ENCODE data around the gene ADAMTSL1. TPM values are rescaled to one million over a fixed set of nuclear protein-coding genes. Genes with fewer than 3 reads are reported as not detected.

Gene ADAMTSL1
- total RNA-seq, 6 donors from 2014 or later = 0.44 to 6.4 (median 2.3) TPM; not detected in 1

DNA sequence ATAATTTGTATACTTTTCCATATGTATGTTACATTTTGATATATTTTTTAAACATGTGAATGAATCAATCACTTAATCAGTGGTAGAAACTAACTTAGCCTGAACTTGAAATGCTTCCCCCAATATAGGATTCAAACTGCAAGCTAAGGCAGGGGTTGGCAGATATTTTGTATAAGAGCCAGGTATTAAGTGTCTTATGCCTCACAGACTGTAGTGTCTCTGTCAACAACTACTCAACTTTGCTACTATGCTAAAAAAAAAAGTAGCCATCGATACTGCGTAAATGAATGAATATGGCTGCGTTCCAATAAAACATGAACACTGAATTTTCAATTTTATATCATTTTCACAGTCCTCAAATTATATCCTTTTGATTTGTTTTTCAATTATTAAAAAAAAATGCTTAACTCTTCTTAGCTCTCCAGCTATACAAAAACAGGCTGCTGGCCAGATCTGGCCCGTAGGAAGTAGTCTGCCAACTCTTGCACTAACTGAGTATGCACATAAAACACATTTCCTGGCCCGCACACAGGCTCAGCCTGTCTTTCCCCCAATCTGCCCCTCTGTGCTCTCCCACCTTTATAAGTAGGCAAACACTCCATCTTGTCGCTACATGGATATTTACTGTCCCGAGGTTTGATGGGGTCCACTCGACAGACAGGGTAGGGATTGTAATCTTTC lies 467.2 kb downstream of the ADAMTSL1 start:
- DNase-seq (no peak), ATAC-seq (ENCODE audit: low FRiP score in 2 of 2) (no peak)
- Histone ChIP-seq H3K4me3 (no peak overlapping the region), H3K4me1 (no peaks in the 10 kb centered on the region), H3K36me3 (no peaks in the 10 kb centered on the region), H3K27me3 (no peaks in the 10 kb centered on the region), H3K27ac (no peak overlapping the region), H3K9me3 (no peaks in the 10 kb centered on the region)
- 67 to 76% methylated on average over 8 of the region's 8 CpGs for WGBS, 2 donors
- no peak for TF ChIP-seq EP300 (IDR thresholded peaks at IDR 0.05)
- no peak for TF ChIP-seq POLR2A (IDR thresholded peaks at IDR 0.05)
- TF ChIP-seq, protein P1, sequence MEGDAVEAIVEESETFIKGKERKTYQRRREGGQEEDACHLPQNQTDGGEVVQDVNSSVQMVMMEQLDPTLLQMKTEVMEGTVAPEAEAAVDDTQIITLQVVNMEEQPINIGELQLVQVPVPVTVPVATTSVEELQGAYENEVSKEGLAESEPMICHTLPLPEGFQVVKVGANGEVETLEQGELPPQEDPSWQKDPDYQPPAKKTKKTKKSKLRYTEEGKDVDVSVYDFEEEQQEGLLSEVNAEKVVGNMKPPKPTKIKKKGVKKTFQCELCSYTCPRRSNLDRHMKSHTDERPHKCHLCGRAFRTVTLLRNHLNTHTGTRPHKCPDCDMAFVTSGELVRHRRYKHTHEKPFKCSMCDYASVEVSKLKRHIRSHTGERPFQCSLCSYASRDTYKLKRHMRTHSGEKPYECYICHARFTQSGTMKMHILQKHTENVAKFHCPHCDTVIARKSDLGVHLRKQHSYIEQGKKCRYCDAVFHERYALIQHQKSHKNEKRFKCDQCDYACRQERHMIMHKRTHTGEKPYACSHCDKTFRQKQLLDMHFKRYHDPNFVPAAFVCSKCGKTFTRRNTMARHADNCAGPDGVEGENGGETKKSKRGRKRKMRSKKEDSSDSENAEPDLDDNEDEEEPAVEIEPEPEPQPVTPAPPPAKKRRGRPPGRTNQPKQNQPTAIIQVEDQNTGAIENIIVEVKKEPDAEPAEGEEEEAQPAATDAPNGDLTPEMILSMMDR (IDR thresholded peaks at IDR 0.05) = no peak
- TF ChIP-seq POLR2AphosphoS5 (IDR thresholded peaks at IDR 0.05) = no peak

DNA sequence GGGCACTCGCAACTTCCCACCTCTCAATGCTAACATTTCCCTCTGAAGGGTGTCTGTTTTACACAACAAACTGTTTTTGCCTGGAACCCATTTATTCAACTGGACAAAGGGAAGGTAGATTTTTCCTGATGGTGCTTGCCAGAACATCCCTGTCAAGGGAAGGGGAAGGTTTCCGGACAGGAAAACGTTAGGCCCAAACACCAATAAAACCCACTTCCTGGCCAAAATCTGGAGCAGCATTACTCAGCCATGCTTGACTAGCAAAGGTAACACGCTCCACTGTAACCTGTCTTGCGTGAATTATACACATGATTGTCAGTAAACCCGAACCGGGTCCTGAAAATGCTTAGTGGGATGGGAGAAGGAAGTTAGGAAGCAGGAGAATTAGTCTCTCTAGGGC lies 468.8 kb downstream of the ADAMTSL1 start:
- TF ChIP-seq POLR2A (IDR thresholded peaks at IDR 0.05) (no peak), EP300 (IDR thresholded peaks at IDR 0.05) (no peak), POLR2AphosphoS5 (IDR thresholded peaks at IDR 0.05) (no peak)
- TF ChIP-seq, protein P1 (IDR thresholded peaks at IDR 0.05) = no peak
- DNase-seq = no peak
- no peaks in the 10 kb centered on the region for H3K9me3 ChIP-seq
- 68 to 70% methylated on average over 7 of the region's 7 CpGs for WGBS, 2 donors
- H3K36me3 ChIP-seq = no peaks in the 10 kb centered on the region
- no peak for ATAC-seq (ENCODE audit: low FRiP score in 2 of 2)
- H3K27ac ChIP-seq = no peak overlapping the region
- H3K4me3 ChIP-seq = no peak overlapping the region
- H3K27me3 ChIP-seq = no peaks in the 10 kb centered on the region
- H3K4me1 ChIP-seq = no peaks in the 10 kb centered on the region

DNA sequence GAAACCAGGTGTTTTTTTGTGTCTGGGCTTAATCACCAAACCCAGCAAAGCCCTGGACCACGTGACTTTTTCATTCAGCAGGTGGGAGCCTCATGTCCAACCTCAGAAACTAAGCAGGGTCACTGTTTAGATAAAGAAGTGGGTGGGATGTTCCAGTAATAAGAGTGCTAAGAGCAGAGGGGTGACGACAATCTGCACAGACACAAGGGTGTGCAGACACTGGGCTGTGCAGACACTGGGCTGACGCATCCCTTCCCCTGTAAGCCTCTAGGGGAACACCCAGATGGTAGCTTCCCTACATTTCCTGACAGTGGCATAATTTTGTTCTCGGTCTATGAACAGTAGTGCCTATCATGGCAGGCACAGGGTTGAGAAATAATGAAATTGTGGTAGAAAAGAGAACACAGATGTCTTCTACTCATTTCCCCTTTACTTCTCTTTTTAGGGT lies 474.0 kb downstream of the ADAMTSL1 start:
- TF ChIP-seq POLR2AphosphoS5 (IDR thresholded peaks at IDR 0.05) = no peak
- no peak for TF ChIP-seq POLR2A (IDR thresholded peaks at IDR 0.05)
- TF ChIP-seq, protein P1 (IDR thresholded peaks at IDR 0.05) = no peak
- TF ChIP-seq EP300 (IDR thresholded peaks at IDR 0.05) = no peak
- Histone ChIP-seq H3K27ac (no peak overlapping the region), H3K4me1 (no peaks in the 10 kb centered on the region), H3K27me3 (no peaks in the 10 kb centered on the region), H3K9me3 (no peaks in the 10 kb centered on the region), H3K4me3 (no peak overlapping the region), H3K36me3 (no peaks in the 10 kb centered on the region)
- peak in 1 of 2 donors; percentile 32 for DNase-seq
- ATAC-seq (ENCODE audit: low FRiP score in 2 of 2) = peak; percentile 20 to 81
- 64 to 76% methylated on average over 4 of the region's 4 CpGs for WGBS, 2 donors

GRCh38 chr9:18951936-18952335 lies 478.0 kb downstream of the ADAMTSL1 start:
- WGBS, 2 donors = 47 to 61% methylated on average over 1 of the region's 1 CpG
- Histone ChIP-seq H3K27me3 (no peaks in the 10 kb centered on the region), H3K4me3 (no peak overlapping the region), H3K27ac (no peak overlapping the region), H3K4me1 (no peaks in the 10 kb centered on the region), H3K9me3 (no peaks in the 10 kb centered on the region), H3K36me3 (no peaks in the 10 kb centered on the region)
- ATAC-seq (ENCODE audit: low FRiP score in 2 of 2) (no peak), DNase-seq (no peak)
- TF ChIP-seq EP300 (IDR thresholded peaks at IDR 0.05) = no peak
- TF ChIP-seq, protein P1 (IDR thresholded peaks at IDR 0.05) = no peak
- TF ChIP-seq POLR2A (IDR thresholded peaks at IDR 0.05) = no peak
- no peak for TF ChIP-seq POLR2AphosphoS5 (IDR thresholded peaks at IDR 0.05)

- Histone ChIP-seq H3K27me3 (no peaks in the 10 kb centered on the region), H3K4me3 (no peak overlapping the region), H3K4me1 (no peaks in the 10 kb centered on the region), H3K27ac (no peak overlapping the region), H3K9me3 (no peaks in the 10 kb centered on the region), H3K36me3 (no peaks in the 10 kb centered on the region)
- no peak for TF ChIP-seq POLR2A (IDR thresholded peaks at IDR 0.05)
- TF ChIP-seq POLR2AphosphoS5 (IDR thresholded peaks at IDR 0.05) = no peak
- TF ChIP-seq, protein P1 (IDR thresholded peaks at IDR 0.05) = no peak
- TF ChIP-seq EP300 (IDR thresholded peaks at IDR 0.05) = no peak
- DNase-seq (no peak), ATAC-seq (ENCODE audit: low FRiP score in 2 of 2) (no peak)
- WGBS, 2 donors = 75 to 90% methylated on average over 2 of the region's 2 CpGs
Measured at GRCh38 chr9:18955626-18956025, 481.7 kb downstream of the ADAMTSL1 start.
